DMS153 treated with DMSO at 0.1 percent for 48 hours (cell line): ENCODE data around the gene PCDHA1.
"Not testable (repeated sequence)": the region's sequence is repeated elsewhere in the genome, so short reads cannot be mapped to it uniquely, and the experiment has no call there.

Experiments used
- DNase-seq: peaks from one replicate; lab custom pipeline; 2025; ENCODE audit not compliant: unreplicated experiment; lab: John Stamatoyannopoulos, UW

The PCDHA1 gene

DNA sequence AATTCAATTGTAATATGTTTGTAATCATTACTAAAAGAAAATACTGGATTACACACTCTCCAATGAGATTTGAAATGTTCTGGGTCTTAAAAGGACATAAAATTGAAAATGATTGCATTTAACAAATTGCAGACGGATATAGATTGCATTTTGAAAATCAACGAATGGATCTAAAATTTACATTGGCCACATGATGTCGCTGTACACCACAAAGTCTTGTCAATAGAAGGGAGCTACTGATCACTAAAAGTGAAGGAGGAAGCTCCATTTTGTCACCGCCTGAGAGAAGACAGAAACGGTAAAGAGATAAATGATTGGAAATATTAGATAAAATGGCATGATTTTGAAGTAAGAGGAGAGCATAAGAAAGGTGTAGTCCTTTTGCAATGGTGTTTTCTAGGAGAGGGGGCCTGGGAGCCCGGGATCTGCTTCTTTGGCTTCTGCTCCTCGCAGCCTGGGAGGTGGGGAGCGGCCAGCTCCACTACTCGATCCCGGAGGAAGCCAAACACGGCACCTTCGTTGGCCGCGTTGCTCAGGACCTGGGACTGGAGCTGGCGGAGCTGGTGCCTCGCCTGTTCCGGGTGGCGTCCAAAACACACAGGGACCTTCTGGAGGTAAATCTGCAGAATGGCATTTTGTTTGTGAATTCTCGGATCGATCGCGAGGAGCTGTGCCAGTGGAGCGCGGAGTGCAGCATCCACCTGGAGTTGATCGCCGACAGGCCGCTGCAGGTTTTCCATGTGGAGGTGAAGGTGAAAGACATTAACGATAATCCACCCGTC, at the start of gene PCDHA1:
Gene PCDHA1, plus strand, starts transcription at position 236 of the 782 bp plus-strand sequence.
- no peak for DNase-seq

DNA sequence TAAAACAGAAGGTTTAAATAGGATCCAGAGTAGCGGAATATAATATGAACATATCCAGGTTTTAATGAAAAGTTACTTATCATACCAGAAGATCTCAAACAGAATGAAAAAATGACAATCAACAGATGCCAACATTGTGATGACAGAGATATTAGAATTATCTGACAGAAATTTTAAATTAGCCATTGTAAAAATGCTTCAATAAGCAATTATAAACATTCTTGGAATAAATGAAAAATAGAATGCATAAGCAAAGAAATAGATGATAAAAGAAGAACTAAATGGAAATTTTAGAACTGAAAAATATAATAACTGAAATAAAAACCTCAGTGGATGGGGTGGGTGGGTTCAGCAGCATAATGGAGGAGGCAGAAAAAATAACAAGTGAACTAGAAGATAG, 48.5 kb upstream of the PCDHA1 start:
- DNase-seq: no peak

DNA sequence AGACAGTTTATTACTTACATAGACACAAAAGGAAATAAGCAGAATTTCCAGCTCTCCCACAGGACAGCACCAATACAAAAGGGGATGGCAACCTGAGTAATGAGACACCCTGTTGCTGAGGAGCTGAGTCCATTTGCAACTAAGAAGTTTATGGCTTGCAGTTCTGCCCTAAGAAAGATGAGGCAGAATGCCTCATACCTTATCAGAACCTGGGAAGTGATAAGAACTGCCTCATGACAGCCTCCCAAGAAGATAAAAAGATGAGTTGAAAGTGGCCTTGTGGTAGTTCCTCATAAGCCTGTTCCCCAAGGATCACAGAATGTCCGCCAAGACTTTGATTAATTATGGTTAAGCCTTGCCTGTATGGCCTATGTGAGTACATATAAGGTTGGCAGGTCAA, 44.0 kb upstream of the PCDHA1 start:
- no peak for DNase-seq

DNA sequence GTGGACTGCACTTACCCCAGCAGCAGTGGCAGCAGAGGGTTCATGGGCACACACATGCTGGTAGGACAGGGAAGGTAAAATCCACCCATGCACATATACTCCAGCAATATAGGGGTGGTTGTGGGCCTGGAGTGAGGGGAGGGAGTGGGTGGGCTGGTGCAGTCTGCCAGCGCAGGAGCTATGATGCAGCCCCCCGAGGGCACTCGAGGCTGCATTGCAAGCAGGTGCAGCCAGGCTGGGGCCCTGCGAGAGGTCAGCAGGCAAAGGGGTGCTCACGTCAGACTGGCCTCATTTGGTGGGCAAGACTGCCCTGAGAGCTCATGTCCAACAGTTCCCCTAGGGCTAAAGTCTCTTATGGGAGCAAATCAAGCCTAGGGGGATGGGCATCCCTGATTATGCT, 32.4 kb upstream of the PCDHA1 start:
- no peak for DNase-seq

GRCh38 chr5:140764177-140764973, 21.6 kb upstream of the PCDHA1 start:
- no peak for DNase-seq

DNA sequence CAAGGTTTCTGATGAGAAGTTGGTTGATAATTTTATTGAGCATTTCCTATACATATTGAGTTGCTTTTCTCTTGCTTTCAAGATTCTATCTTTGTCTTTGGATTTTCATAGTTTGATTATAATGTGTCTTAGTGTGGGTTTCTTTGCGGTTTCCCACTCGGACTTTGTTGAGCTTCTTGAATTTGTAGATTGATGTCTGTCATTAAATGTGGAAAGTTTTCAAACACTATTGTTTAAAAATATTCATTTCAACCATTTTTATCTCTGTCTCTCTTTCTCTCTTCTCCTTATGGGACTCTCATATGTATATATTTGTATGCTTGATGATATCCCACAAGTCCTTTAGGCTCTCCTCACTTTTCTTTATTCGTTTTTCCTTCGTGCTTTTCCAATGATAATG, 18.5 kb upstream of the PCDHA1 start:
- no peak for DNase-seq

- DNase-seq: no peak
These were observed 5.4 kb upstream of the PCDHA1 start for GRCh38 chr5:140780512-140780911.

DNA sequence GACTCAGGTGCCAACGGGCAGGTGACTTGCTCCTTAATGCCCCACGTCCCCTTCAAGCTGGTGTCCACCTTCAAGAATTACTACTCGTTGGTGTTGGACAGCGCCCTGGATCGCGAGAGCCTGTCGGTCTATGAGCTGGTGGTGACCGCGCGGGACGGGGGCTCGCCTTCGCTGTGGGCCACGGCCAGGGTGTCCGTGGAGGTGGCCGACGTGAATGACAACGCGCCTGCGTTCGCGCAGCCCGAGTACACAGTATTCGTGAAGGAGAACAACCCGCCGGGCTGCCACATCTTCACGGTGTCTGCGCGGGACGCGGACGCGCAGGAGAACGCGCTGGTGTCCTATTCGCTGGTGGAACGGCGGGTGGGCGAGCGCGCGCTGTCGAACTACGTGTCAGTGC, 1.5 kb downstream of the PCDHA1 start:
- not testable (repeated sequence) for DNase-seq

GRCh38 chr5:140787849-140788504, 2.0 kb downstream of the PCDHA1 start:
- not testable (repeated sequence) for DNase-seq

- DNase-seq: no peak
These were observed 5.1 kb downstream of the PCDHA1 start for GRCh38 chr5:140791089-140791488.

DNA sequence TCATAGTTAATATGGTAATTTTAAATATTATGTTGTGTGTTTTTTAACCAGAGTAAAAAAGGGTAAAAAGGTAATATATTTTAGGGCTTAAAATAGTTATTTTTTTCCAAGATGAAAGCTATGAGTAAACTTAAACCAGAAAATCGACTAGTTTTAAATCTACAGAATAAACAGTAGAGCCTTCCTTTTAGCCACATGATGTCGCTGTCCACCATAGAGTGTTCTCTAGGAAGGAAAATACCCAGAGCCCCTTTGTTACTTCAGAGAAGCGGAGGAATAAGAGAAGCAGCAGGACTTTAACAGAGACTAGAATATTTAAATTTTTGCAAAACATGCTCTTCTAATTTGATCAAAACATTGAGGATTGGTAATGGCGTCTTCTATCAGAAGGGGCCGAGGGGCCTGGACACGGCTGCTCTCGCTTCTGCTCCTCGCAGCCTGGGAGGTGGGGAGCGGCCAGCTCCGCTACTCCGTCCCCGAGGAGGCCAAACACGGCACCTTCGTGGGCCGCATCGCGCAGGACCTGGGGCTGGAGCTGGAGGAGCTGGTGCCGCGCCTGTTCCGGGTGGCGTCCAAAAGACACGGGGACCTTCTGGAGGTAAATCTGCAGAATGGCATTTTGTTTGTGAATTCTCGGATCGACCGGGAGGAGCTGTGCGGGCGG, 8.8 kb downstream of the PCDHA1 start, which contains the start of gene PCDHA2:
Gene PCDHA2, plus strand, starts transcription at position 258 of the 664 bp plus-strand sequence.
- no peak for DNase-seq

DNA sequence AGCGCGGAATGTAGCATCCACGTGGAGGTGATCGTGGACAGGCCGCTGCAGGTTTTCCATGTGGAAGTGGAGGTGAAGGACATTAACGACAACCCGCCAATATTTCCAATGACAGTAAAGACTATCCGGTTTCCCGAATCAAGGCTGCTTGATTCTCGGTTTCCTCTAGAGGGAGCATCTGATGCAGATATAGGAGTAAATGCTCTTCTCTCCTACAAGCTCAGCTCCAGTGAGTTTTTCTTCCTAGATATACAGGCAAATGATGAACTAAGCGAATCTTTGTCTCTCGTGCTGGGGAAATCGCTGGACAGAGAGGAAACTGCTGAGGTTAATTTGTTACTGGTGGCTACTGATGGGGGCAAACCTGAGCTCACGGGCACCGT, 9.3 kb downstream of the PCDHA1 start:
- no peak for DNase-seq

DNA sequence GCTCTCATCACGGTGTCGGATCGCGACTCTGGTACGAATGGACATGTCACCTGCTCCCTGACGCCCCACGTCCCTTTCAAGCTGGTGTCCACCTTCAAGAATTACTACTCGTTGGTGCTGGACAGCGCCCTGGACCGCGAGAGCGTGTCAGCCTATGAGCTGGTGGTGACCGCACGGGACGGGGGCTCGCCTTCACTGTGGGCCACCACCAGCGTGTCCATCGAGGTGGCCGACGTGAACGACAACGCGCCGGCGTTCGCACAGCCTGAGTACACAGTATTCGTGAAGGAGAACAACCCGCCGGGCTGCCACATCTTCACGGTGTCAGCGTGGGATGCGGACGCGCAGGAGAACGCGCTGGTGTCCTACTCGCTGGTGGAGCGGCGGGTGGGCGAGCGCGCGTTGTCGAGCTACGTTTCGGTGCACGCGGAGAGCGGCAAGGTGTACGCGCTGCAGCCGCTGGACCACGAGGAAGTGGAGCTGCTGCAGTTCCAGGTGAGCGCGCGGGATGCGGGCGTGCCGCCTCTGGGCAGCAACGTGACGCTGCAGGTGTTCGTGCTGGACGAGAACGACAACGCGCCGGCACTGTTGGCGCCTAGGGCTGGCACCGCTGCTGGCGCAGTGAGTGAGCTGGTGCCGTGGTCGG, 10.3 kb downstream of the PCDHA1 start:
- not testable (repeated sequence) for DNase-seq

DNA sequence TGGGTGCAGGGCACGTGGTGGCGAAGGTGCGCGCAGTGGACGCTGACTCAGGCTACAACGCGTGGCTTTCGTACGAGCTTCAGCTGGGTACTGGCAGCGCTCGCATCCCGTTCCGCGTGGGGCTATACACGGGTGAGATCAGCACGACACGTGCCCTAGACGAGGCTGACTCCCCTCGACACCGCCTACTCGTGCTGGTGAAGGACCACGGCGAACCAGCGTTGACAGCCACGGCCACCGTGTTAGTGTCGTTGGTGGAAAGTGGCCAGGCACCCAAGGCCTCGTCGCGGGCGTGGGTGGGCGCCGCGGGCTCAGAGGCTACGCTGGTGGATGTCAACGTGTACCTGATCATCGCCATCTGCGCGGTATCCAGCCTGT, 10.8 kb downstream of the PCDHA1 start:
- no peak for DNase-seq

DNA sequence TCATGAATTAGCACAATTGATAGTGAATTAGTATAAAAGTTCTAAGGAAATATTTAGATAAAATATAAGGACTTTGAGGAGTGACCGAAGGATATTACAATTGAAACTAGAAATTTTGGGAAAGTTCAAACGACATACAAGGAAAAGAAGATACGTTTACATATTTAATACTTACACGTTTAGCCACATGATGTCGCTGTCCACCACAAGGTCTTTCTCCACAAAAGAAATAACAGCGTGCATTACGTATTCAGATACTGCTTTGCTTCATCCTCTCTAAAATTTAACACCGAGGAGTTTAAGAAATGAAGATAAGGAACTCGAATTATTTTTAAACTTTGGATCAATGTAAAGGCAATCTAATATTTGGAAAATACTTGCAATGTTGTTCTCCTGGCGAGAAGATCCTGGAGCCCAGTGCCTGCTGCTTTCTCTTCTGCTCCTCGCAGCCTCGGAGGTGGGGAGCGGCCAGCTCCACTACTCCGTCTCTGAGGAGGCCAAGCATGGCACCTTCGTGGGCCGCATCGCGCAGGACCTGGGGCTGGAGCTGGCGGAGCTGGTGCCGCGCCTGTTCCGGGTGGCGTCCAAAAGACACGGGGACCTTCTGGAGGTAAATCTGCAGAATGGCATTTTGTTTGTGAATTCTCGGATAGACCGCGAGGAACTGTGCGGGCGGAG, 15.0 kb downstream of the PCDHA1 start, which contains the start of gene PCDHA3:
Gene PCDHA3, plus strand, starts transcription at position 242 of the 678 bp plus-strand sequence.
- DNase-seq: no peak

DNA sequence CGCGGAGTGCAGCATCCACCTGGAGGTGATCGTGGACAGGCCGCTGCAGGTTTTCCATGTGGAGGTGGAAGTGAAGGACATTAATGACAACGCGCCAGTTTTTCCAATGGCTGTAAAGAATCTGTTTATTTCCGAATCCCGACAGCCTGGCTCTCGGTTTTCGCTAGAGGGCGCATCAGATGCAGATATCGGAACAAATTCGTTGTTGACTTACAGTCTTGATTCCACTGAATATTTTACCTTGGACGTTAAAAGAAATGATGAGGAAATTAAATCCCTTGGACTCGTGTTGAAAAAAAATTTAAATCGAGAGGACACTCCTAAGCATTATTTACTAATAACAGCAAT, 15.5 kb downstream of the PCDHA1 start:
- no peak for DNase-seq

DNA sequence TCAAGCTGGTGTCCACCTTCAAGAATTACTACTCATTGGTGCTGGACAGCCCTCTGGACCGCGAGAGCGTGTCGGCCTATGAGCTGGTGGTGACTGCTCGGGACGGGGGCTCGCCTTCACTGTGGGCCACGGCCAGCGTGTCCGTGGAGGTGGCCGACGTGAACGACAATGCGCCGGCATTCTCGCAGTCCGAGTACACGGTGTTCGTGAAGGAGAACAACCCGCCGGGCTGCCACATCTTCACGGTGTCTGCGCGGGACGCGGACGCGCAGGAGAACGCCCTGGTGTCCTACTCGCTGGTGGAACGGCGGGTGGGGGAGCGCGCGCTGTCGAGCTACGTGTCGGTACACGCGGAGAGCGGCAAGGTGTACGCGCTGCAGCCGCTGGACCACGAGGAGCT, 16.4 kb downstream of the PCDHA1 start:
- not testable (repeated sequence) for DNase-seq

DNA sequence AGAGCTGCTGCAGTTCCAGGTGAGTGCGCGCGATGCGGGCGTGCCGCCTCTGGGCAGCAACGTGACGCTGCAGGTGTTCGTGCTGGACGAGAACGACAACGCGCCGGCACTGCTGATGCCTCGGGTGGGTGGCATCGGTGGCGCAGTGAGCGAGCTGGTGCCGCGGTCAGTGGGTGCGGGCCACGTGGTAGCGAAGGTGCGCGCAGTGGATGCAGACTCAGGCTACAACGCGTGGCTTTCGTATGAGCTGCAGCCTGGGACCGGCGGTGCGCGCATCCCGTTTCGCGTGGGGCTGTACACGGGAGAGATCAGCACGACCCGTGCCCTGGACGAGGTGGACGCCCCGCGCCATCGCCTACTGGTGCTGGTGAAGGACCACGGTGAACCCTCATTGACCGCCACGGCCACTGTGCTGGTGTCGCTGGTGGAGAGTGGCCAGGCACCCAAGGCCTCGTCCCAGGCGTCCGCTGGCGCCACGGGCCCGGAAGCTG, 16.9 kb downstream of the PCDHA1 start:
- DNase-seq: no peak

DNA sequence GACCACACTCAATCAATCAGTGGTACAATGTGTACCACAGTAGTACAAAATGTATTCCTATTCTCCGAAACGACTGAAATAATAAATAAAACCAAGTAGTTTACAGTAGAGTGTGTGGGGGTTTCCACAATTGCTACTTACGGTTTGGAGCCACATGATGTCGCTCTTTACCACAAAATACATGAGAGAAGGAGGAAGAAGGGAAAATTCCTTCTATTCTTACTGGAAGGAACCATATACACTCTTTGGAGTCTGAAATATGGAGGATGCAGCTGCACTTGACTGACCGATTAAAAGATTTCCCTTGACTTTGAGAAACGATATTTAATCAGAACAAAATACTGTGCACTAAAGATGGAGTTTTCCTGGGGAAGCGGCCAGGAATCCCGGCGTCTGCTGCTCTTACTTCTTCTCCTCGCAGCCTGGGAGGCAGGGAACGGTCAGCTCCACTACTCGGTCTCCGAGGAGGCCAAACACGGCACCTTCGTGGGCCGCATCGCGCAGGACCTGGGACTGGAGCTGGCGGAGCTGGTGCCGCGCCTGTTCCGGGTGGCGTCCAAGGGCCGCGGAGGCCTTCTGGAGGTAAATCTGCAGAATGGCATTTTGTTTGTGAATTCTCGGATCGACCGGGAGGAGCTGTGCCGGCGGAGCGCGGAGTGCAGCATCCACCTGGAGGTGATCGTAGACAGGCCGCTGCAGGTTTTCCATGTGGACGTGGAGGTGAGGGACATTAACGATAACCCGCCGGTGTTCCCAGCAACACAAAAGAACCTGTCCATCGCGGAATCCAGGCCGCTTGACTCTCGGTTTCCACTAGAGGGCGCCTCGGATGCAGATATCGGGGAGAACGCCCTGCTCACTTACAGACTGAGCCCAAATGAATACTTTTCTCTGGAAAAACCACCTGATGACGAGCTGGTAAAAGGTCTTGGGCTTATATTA, 21.2 kb downstream of the PCDHA1 start, which contains the start of gene PCDHA4:
Gene PCDHA4, plus strand, starts transcription at position 235 of the 942 bp plus-strand sequence.
- no peak for DNase-seq
